ENCODE results near the gene CDK6. TPM values are rescaled to one million over a fixed set of nuclear protein-coding genes. Genes with fewer than 3 reads are reported as not detected.

The CDK6 gene
- total RNA-seq, 1 experiment from 2014 or later, result 73.8 TPM

GRCh38 chr7:92742186-92742585 lies 94.2 kb downstream of the CDK6 start:
- DNase-seq (ENCODE audit: extremely low read depth, low read depth), result no peak

- DNase-seq (ENCODE audit: extremely low read depth, low read depth), result no peak
Measured at GRCh38 chr7:92740700-92741126, 95.7 kb downstream of the CDK6 start.

GRCh38 chr7:92740134-92740533 lies 96.2 kb downstream of the CDK6 start:
- DNase-seq (ENCODE audit: extremely low read depth, low read depth), result no peak

GRCh38 chr7:92739091-92739490 lies 97.3 kb downstream of the CDK6 start:
- no peak for DNase-seq (ENCODE audit: extremely low read depth, low read depth)

- no peak for DNase-seq (ENCODE audit: extremely low read depth, low read depth)
Measured at GRCh38 chr7:92737706-92738105, 98.7 kb downstream of the CDK6 start.

GRCh38 chr7:92736870-92737269 lies 99.5 kb downstream of the CDK6 start:
- DNase-seq (ENCODE audit: extremely low read depth, low read depth), result no peak

GRCh38 chr7:92735707-92736106 lies 100.7 kb downstream of the CDK6 start:
- DNase-seq (ENCODE audit: extremely low read depth, low read depth), result no peak

- no peak for DNase-seq (ENCODE audit: extremely low read depth, low read depth)
Measured at GRCh38 chr7:92732316-92733036, 103.9 kb downstream of the CDK6 start.

- DNase-seq (ENCODE audit: extremely low read depth, low read depth), result no peak
Measured at GRCh38 chr7:92731335-92732063, 104.9 kb downstream of the CDK6 start.

- no peak for DNase-seq (ENCODE audit: extremely low read depth, low read depth)
Measured at GRCh38 chr7:92730808-92731207, 105.6 kb downstream of the CDK6 start.

GRCh38 chr7:92729751-92730150 lies 106.6 kb downstream of the CDK6 start:
- no peak for DNase-seq (ENCODE audit: extremely low read depth, low read depth)

- no peak for DNase-seq (ENCODE audit: extremely low read depth, low read depth)
Measured at GRCh38 chr7:92729172-92729571, 107.2 kb downstream of the CDK6 start.

- DNase-seq (ENCODE audit: extremely low read depth, low read depth), result no peak
Measured at GRCh38 chr7:92727755-92728154, 108.6 kb downstream of the CDK6 start.

- no peak for DNase-seq (ENCODE audit: extremely low read depth, low read depth)
Measured at GRCh38 chr7:92725161-92725925, 111.0 kb downstream of the CDK6 start.

GRCh38 chr7:92723943-92724342 lies 112.4 kb downstream of the CDK6 start:
- no peak for DNase-seq (ENCODE audit: extremely low read depth, low read depth)

GRCh38 chr7:92723205-92723604 lies 113.2 kb downstream of the CDK6 start:
- no peak for DNase-seq (ENCODE audit: extremely low read depth, low read depth)

- no peak for DNase-seq (ENCODE audit: extremely low read depth, low read depth)
Measured at GRCh38 chr7:92722541-92722940, 113.8 kb downstream of the CDK6 start.

- DNase-seq (ENCODE audit: extremely low read depth, low read depth), result no peak
Measured at GRCh38 chr7:92720604-92721350, 115.6 kb downstream of the CDK6 start.

- peak; percentile 43 for DNase-seq (ENCODE audit: extremely low read depth, low read depth)
Measured at GRCh38 chr7:92717993-92718716, 118.2 kb downstream of the CDK6 start.

GRCh38 chr7:92717623-92717992 lies 118.8 kb downstream of the CDK6 start:
- DNase-seq (ENCODE audit: extremely low read depth, low read depth), result no peak

Data from NCI-H460 (cell line).